Measurements from ENCODE around the gene HBS1L.
A peak's percentile ranks its signal among the peaks of the same experiment; 100 is the strongest.
"Not testable (repeated sequence)": the region's sequence is repeated elsewhere in the genome, so short reads cannot be mapped to it uniquely, and the experiment has no call there.

HBS1L gene

GRCh38 chr6:135060076-135060475 is 5.5 kb upstream of the HBS1L start:
- Histone ChIP-seq H3K36me3 (ENCODE audit: control insufficient read depth, insufficient read depth, low read length) (no peaks in the 10 kb centered on the region), H3K27ac (ENCODE audit: low read length) (no peak overlapping the region), H3K27me3 (ENCODE audit: control insufficient read depth, insufficient read depth, low read length) (no peaks in the 10 kb centered on the region), H3K4me1 (ENCODE audit: control insufficient read depth, insufficient read depth, low read length) (no peaks in the 10 kb centered on the region; the same call in 1 of the 2 replicates), H3K4me3 (ENCODE audit: low read length) (no peak overlapping the region), H3K9me3 (ENCODE audit: control insufficient read depth, insufficient read depth, low read length) (no peaks in the 10 kb centered on the region)
- WGBS (ENCODE audit: insufficient coverage, insufficient read length) = no CpG with 5 or more reads among the region's 4 CpGs
- no peak for DNase-seq (ENCODE audit: low read depth, low spot score)

GRCh38 chr6:135058299-135058698 is 3.7 kb upstream of the HBS1L start:
- H3K27me3 ChIP-seq (ENCODE audit: control insufficient read depth, insufficient read depth, low read length); H3K36me3 ChIP-seq (ENCODE audit: control insufficient read depth, insufficient read depth, low read length); DNase-seq (ENCODE audit: low read depth, low spot score); H3K4me3 ChIP-seq (ENCODE audit: low read length); H3K9me3 ChIP-seq (ENCODE audit: control insufficient read depth, insufficient read depth, low read length); H3K4me1 ChIP-seq (ENCODE audit: control insufficient read depth, insufficient read depth, low read length); H3K27ac ChIP-seq (ENCODE audit: low read length): not testable (repeated sequence)
- WGBS (ENCODE audit: insufficient coverage, insufficient read length) = no CpG with 5 or more reads among the region's 11 CpGs

GRCh38 chr6:135056632-135057031 is 2.0 kb upstream of the HBS1L start:
- Histone ChIP-seq H3K4me1 (ENCODE audit: control insufficient read depth, insufficient read depth, low read length) (no peaks in the 10 kb centered on the region), H3K27ac (ENCODE audit: low read length) (no peak overlapping the region), H3K27me3 (ENCODE audit: control insufficient read depth, insufficient read depth, low read length) (no peaks in the 10 kb centered on the region), H3K36me3 (ENCODE audit: control insufficient read depth, insufficient read depth, low read length) (no peaks in the 10 kb centered on the region; the same call in 1 of the 2 replicates), H3K4me3 (ENCODE audit: low read length) (no peak overlapping the region), H3K9me3 (ENCODE audit: control insufficient read depth, insufficient read depth, low read length) (no peaks in the 10 kb centered on the region)
- DNase-seq (ENCODE audit: low read depth, low spot score) = no peak
- WGBS (ENCODE audit: insufficient coverage, insufficient read length) = no CpG with 5 or more reads among the region's 5 CpGs

GRCh38 chr6:135054226-135054568 is 425 bp downstream of the HBS1L start:
- Histone ChIP-seq H3K9me3 (ENCODE audit: control insufficient read depth, insufficient read depth, low read length) (no peaks in the 10 kb centered on the region), H3K4me3 (ENCODE audit: low read length) (peak overlapping the region; percentile 94), H3K27ac (ENCODE audit: low read length) (no peak overlapping the region), H3K36me3 (ENCODE audit: control insufficient read depth, insufficient read depth, low read length) (peaks cover under 1% of the 10 kb centered on the region; the same call in 1 of the 2 replicates), H3K27me3 (ENCODE audit: control insufficient read depth, insufficient read depth, low read length) (no peaks in the 10 kb centered on the region), H3K4me1 (ENCODE audit: control insufficient read depth, insufficient read depth, low read length) (no peaks in the 10 kb centered on the region)
- DNase-seq (ENCODE audit: low read depth, low spot score) = no peak
- WGBS (ENCODE audit: insufficient coverage, insufficient read length) = no CpG with 5 or more reads among the region's 9 CpGs

- Histone ChIP-seq H3K36me3 (ENCODE audit: control insufficient read depth, insufficient read depth, low read length) (peaks cover 3% of the 10 kb centered on the region; the same call in 1 of the 2 replicates), H3K27ac (ENCODE audit: low read length) (no peak overlapping the region), H3K9me3 (ENCODE audit: control insufficient read depth, insufficient read depth, low read length) (no peaks in the 10 kb centered on the region), H3K4me3 (ENCODE audit: low read length) (no peak overlapping the region; the same call in 1 of the 2 replicates), H3K27me3 (ENCODE audit: control insufficient read depth, insufficient read depth, low read length) (no peaks in the 10 kb centered on the region), H3K4me1 (ENCODE audit: control insufficient read depth, insufficient read depth, low read length) (no peaks in the 10 kb centered on the region)
- no CpG with 5 or more reads among the region's 2 CpGs for WGBS (ENCODE audit: insufficient coverage, insufficient read length)
- DNase-seq (ENCODE audit: low read depth, low spot score) = no peak
Measured at GRCh38 chr6:135053406-135053805, 1.2 kb downstream of the HBS1L start.

GRCh38 chr6:135052939-135053338 is 1.7 kb downstream of the HBS1L start:
- Histone ChIP-seq H3K27ac (ENCODE audit: low read length) (no peak overlapping the region), H3K4me1 (ENCODE audit: control insufficient read depth, insufficient read depth, low read length) (no peaks in the 10 kb centered on the region), H3K36me3 (ENCODE audit: control insufficient read depth, insufficient read depth, low read length) (peaks cover 6% of the 10 kb centered on the region; the same call in 1 of the 2 replicates), H3K27me3 (ENCODE audit: control insufficient read depth, insufficient read depth, low read length) (no peaks in the 10 kb centered on the region), H3K4me3 (ENCODE audit: low read length) (no peak overlapping the region), H3K9me3 (ENCODE audit: control insufficient read depth, insufficient read depth, low read length) (no peaks in the 10 kb centered on the region)
- no peak for DNase-seq (ENCODE audit: low read depth, low spot score)
- WGBS (ENCODE audit: insufficient coverage, insufficient read length) = no CpG with 5 or more reads among the region's 3 CpGs

GRCh38 chr6:135048915-135049314 is 5.7 kb downstream of the HBS1L start:
- no peak for DNase-seq (ENCODE audit: low read depth, low spot score)
- Histone ChIP-seq H3K36me3 (ENCODE audit: control insufficient read depth, insufficient read depth, low read length) (peaks cover 7% of the 10 kb centered on the region; the same call in 1 of the 2 replicates), H3K9me3 (ENCODE audit: control insufficient read depth, insufficient read depth, low read length) (no peaks in the 10 kb centered on the region), H3K4me3 (ENCODE audit: low read length) (no peak overlapping the region), H3K27ac (ENCODE audit: low read length) (no peak overlapping the region), H3K27me3 (ENCODE audit: control insufficient read depth, insufficient read depth, low read length) (no peaks in the 10 kb centered on the region), H3K4me1 (ENCODE audit: control insufficient read depth, insufficient read depth, low read length) (no peaks in the 10 kb centered on the region)
- no CpG with 5 or more reads among the region's 2 CpGs for WGBS (ENCODE audit: insufficient coverage, insufficient read length)

- H3K27ac ChIP-seq (ENCODE audit: low read length) = no peak overlapping the region
- H3K36me3 ChIP-seq (ENCODE audit: control insufficient read depth, insufficient read depth, low read length) = peaks cover 7% of the 10 kb centered on the region; the same call in 1 of the 2 replicates
Measured at GRCh38 chr6:135047336-135047735, 7.3 kb downstream of the HBS1L start.

GRCh38 chr6:135046912-135047311 is 7.7 kb downstream of the HBS1L start:
- DNase-seq (ENCODE audit: low read depth, low spot score) = no peak
- H3K4me3 ChIP-seq (ENCODE audit: low read length) = no peak overlapping the region
- no peaks in the 10 kb centered on the region for H3K4me1 ChIP-seq (ENCODE audit: control insufficient read depth, insufficient read depth, low read length)
- H3K36me3 ChIP-seq (ENCODE audit: control insufficient read depth, insufficient read depth, low read length) = peaks cover 7% of the 10 kb centered on the region; the same call in 1 of the 2 replicates
- no peak overlapping the region for H3K27ac ChIP-seq (ENCODE audit: low read length)
- no peaks in the 10 kb centered on the region for H3K27me3 ChIP-seq (ENCODE audit: control insufficient read depth, insufficient read depth, low read length)
- no peaks in the 10 kb centered on the region for H3K9me3 ChIP-seq (ENCODE audit: control insufficient read depth, insufficient read depth, low read length)
- no CpG with 5 or more reads among the region's 2 CpGs for WGBS (ENCODE audit: insufficient coverage, insufficient read length)

More at GRCh38 chr6:135047336-135047735, 7.3 kb downstream of the HBS1L start:
- no peaks in the 10 kb centered on the region for H3K27me3 ChIP-seq (ENCODE audit: control insufficient read depth, insufficient read depth, low read length)
- no peaks in the 10 kb centered on the region for H3K4me1 ChIP-seq (ENCODE audit: control insufficient read depth, insufficient read depth, low read length)
- H3K4me3 ChIP-seq (ENCODE audit: low read length) = no peak overlapping the region
- no peak for DNase-seq (ENCODE audit: low read depth, low spot score)
- 100% methylated on average over 1 of the region's 4 CpGs for WGBS (ENCODE audit: insufficient coverage, insufficient read length)
- H3K9me3 ChIP-seq (ENCODE audit: control insufficient read depth, insufficient read depth, low read length) = no peaks in the 10 kb centered on the region

GRCh38 chr6:135044639-135045038 is 10.0 kb downstream of the HBS1L start:
- Histone ChIP-seq H3K27ac (ENCODE audit: low read length) (no peak overlapping the region), H3K9me3 (ENCODE audit: control insufficient read depth, insufficient read depth, low read length) (no peaks in the 10 kb centered on the region), H3K4me1 (ENCODE audit: control insufficient read depth, insufficient read depth, low read length) (no peaks in the 10 kb centered on the region), H3K4me3 (ENCODE audit: low read length) (no peak overlapping the region), H3K27me3 (ENCODE audit: control insufficient read depth, insufficient read depth, low read length) (no peaks in the 10 kb centered on the region), H3K36me3 (ENCODE audit: control insufficient read depth, insufficient read depth, low read length) (peaks cover 7% of the 10 kb centered on the region; the same call in 1 of the 2 replicates)
- no peak for DNase-seq (ENCODE audit: low read depth, low spot score)
- WGBS (ENCODE audit: insufficient coverage, insufficient read length) = no CpG with 5 or more reads among the region's 3 CpGs

GRCh38 chr6:135043846-135044245 is 10.8 kb downstream of the HBS1L start:
- peaks cover 4% of the 10 kb centered on the region; the same call in 1 of the 2 replicates for H3K36me3 ChIP-seq (ENCODE audit: control insufficient read depth, insufficient read depth, low read length)
- H3K27ac ChIP-seq (ENCODE audit: low read length) = no peak overlapping the region
- no peak overlapping the region for H3K4me3 ChIP-seq (ENCODE audit: low read length)
- H3K9me3 ChIP-seq (ENCODE audit: control insufficient read depth, insufficient read depth, low read length) = no peaks in the 10 kb centered on the region
- no peaks in the 10 kb centered on the region for H3K27me3 ChIP-seq (ENCODE audit: control insufficient read depth, insufficient read depth, low read length)
- no peaks in the 10 kb centered on the region for H3K4me1 ChIP-seq (ENCODE audit: control insufficient read depth, insufficient read depth, low read length)
- WGBS (ENCODE audit: insufficient coverage, insufficient read length) = no CpG with 5 or more reads among the region's 2 CpGs
- DNase-seq (ENCODE audit: low read depth, low spot score) = no peak

Measured in iPS DF 6.9 (cell line).